GM19324 (cell line): ENCODE measurements around the gene TENT5D.
"Not testable (repeated sequence)": the region's sequence is repeated elsewhere in the genome, so short reads cannot be mapped to it uniquely, and the experiment has no call there.

Experiments used
- ATAC-seq: cut with Tn5 transposase; IDR thresholded peaks from one replicate; pipeline ENCODE4 v1.9.1; 2021; ENCODE audit warnings: mild to moderate bottlenecking, moderate library complexity; ENCODE audit not compliant: unreplicated experiment, low FRiP score

The TENT5D gene

DNA sequence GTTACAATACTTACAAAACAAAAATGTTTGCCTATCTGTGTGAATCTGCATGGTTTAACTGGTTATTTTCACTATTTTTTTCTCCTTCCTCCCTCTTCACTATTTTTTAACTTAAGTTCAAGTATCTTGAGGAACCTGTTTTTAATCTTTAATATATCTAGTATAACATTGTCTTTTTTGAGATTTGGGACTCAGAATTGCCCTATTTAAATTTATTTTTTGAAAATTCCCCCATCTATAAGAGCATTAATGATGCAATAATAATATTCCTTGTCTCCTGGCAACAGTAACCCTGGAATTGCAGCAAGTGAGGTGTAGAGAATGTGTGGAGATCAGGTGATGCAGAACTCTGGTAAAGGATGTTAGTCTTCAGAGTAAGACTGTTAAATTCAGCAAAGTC is at the start of gene TENT5D:
TSS of gene TENT5D (plus strand) at position 301 of the 400 bp plus-strand sequence. CDS start 22,093 bp downstream, outside the sequence.
- no peak for ATAC-seq

DNA sequence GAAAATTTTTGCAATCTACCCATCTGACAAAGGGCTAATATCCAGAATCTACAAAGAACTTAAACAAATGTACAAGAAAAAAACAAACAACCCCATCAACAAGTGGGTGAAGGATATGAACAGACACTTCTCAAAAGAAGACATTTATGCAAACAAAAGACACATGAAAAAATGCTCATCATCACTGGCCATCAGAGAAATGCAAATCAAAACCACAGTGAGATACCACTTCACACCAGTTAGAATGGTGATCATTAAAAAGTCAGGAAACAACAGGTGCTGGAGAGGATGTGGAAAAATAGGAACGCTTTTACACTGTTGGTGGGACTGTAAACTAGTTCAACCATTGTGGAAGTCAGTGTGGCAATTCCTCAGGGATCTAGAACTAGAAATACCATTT is 34.6 kb upstream of the TENT5D start:
- ATAC-seq = not testable (repeated sequence)

DNA sequence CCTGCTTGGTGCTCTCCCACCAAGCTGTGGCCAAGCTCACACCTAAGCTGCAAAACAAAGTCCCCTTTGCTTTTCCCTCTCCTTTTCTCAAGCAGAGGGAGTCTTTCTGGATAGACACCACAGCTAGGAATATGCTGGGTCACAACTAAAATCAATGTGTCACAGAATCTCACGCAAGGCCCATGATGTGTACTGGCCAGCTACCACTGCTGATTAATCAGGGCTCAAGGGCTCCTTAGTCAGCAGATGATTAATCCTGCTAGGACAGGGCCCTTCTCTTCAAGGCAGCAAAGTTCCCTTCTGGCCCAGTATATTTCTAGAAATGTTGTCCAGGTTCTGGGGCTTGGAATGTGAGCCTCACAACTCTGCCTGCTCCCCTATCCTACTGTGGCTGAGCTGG is 32.0 kb upstream of the TENT5D start:
- ATAC-seq = no peak

DNA sequence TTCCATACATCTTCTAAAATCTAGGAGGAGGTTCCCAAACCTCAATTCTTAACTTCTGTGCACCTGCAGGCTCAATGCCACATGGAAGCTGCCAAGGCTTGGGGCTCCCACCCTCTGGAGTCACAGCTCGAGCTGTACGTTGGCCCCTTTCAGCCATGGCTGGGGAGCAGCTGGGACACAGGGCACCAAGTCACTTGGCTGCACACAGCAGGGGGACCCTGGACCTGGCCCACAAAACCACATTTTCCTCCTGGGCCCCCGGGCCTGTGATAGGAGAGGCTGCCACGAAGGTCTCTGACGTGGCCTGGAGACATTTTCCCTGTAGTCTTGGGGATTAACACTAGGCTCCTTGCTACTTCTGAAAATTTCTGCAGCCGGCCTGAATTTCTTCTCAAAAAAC is 8.2 kb upstream of the TENT5D start:
- ATAC-seq = no peak

DNA sequence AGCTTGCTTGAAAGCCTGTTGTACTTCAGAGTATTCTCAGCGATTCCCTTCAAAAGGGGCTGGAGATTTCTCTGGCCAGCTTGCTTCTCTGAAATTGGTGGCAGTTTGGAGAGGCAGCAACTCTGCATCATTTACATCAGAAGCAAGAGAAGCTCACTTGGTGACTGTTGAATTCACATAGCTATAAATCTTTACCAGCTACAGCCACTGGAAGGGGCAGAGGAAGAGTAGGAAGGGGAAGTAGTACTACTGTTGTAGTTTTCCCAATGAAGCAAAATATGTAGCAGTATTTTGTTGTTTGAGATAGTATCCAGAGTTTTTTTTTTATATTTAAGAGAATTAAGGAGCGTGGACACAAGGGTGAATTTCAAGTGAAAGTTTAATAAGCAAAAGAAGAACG is 2.8 kb downstream of the TENT5D start:
- ATAC-seq = no peak

DNA sequence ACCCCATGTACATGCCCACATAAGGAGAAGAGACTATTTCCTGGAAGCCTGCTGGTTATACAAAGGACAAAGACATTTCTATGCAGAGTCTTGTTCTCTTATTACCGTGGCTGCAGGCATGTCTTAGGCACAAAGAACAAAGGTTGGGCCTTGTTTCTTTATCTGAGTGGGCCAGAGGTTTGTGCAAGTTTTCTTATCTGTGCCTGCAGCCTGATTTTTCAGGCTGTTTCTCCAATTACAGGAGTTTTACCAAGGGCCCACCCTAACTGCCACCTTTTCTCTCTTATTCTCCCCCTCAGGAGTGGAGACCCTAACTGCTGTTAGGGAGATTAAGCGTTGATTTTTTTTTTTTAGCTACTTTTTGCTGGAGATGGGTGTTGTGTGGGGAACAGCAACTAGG is 3.5 kb downstream of the TENT5D start:
- no peak for ATAC-seq

DNA sequence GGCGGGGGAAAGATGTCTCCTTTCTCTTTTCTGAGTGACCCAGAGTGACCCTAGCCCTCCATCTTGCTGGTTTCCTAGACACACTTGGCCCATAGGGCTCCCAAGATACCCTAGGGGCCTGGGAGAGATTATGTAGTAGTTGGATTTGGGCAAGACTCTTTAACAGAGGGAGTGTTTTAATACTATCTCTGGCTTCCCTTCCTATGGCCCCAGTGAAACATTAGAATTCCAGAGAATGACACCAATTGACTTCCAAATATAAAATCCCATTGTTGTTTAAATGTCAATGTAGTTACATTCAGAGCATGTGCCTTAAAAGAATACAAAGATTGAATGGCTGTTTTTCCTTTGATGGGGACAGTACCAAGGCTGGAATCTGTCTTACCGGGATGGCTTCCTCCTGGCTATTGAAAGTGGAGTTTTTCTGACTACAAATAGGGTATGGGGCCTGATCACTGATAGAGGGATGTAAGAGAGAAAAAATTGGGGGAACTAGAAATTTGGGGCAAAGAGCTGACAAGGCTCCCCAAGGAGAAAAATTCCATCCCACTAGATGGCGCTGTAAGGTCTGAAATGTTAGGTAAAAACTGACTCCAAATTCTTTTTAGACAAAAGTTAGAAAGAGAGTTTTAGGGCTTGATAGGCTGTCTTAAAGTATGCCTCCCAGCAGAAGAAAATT is 10.7 kb downstream of the TENT5D start:
- ATAC-seq = no peak

DNA sequence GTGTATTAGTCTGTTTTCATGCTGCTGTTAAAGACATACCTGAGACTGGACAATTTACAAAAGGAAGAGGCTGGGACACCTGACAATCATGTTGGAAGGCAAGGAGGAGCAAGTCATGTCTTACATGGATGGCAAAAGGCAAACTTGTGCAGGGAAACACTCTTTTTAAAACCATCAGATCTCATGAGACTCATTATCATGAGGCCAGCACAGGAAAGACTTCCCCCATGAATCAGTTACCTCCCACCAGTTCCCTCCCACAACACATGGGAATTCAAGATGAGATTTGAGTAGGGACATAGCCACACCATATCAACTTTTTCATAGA is 11.2 kb downstream of the TENT5D start:
- ATAC-seq = no peak

DNA sequence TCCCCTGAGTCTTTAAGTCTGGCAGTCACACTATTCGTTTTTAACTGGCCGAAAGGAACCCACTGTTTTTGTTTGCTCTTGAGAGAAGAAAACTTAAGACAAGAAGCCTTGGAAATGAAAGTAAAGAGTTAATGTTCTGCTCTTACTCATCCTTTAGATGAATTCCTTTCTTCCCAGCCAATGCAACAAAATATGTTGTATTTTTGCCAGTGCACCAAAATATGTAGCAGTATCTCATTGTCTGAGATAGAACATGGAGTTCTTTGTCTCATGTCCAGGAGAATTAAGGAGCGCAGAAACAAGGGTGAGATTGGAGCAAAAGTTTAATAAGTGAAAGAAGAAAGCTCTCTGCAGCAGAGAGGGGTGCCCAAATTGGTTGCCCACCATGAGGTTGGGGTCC is 12.2 kb downstream of the TENT5D start:
- no peak for ATAC-seq

DNA sequence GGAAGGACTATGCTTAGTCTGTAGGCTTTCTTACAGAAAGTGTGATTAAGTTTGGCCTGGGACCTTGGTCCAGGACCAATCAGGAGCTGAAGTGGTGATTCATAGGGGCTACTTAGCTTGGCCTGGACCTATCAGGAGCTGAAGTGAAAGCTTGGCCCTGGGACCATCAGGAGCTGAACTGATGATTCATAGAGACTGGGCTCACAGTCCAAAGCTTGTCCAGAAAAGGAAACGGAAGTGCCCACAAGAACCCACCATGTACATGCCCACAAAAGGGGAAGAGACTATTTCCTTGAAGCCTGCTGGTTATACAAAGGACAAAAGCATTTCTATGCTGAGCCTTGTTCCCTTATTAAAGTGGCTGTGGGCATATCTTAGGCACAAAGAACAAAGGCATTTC is 12.6 kb downstream of the TENT5D start:
- ATAC-seq = no peak

DNA sequence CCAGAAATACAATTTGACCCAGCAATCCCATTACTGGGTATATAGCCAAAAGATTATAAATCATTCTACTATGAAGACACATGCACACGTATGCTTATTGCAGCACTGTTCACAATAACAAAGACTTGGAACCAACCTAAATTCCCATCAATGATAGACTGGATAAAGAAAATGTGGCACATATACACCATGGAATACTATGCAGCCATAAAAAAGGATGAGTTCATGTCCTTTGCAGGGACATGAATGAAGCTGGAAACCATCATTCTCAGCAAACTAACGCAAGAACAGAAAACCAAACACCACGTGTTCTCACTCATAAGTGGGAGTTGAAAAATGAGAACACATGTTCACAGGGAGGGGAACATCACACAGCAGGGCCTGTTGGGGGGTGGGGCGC is 47.9 kb downstream of the TENT5D start:
- ATAC-seq = not testable (repeated sequence)

DNA sequence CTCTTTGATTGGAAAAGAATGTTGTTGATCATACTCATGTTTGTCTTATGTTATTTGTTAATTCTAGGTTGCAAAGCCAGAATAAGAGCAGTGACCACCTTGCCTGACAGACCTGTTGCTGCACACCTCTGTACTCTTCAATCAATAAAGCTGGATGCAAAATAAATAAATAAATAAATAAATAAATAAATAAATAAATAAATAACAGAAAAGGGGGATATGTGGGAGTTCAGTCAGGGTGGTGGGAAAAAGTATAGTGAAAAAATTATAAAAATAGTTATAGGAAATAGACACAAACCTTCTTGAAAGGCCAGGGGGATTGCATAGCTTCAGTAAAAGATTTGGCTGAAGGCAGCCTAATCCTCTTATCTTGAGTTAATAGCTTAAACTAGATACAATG is 51.3 kb downstream of the TENT5D start:
- ATAC-seq = no peak

DNA sequence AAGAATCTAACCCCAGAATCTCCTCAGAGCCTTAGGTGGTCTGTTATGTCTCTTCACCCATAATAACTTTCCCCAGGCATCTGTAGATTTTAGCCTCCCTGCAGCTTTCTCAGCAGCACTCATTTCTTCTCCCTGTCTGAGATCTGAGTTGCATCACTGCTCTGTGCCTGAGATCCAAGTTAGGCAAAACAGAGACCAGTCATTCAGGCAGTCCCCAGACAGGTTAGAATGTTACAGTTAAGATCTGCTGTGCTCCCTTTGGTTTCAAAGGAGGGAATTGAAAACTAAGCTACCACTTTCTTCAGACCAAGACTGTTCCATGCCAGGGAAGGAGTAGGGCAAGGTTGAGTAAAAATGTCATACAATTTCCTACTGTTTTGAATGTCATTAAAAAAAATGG is 65.3 kb downstream of the TENT5D start:
- ATAC-seq = no peak

DNA sequence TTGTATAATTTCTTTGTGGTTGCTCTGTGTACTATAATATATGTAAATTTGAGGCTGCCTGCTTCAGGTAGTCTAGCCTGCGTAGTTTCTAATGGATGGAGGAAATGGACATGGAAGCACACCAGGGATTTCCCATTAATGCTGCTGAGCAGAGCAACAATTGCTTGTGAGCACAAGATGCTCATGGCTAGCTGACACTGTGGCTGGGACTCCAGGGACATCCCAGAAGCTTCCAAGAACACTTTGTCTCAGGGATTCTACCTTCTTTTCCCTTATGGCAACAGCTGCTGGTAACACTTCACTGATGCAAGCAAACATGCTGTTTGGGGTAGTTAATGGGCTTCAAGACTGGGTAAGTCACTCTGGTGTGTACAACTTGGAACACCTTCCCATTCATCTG is 66.1 kb downstream of the TENT5D start:
- no peak for ATAC-seq

DNA sequence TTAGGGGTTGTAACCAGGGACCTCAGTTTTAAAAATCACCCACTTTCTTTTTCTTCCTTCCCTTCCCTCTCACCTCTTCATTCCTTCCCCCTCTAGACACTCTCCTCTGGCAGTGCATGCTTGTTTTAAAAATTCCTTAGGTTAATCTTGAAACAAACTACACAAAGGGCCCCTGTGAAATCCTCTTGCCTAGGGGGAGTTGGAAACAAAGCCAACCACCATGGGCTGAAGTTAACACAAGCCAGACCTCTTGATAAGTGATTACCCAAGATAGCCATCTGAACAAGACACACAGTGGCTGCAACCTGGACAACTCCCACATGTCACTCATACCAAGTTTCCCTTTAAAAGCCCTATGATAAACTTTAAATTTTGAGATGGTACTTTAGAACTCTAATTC is 68.9 kb downstream of the TENT5D start:
- ATAC-seq = no peak
